Spleen (tissue), 7 donors: ENCODE results near the gene MTG1.

Experiments used
- CTCF ChIP-seq, 11 experiments: fragments of 200-600 bp in 7 of 11; fragments of 450-650 bp in 4 of 11; sonication (generic) in 4 of 11; IDR thresholded peaks in 8 of 11; conservative IDR thresholded peaks in 3 of 11; 1 replicate in 7 of 11; 2 replicates in 4 of 11; pipeline versions ENCODE4 v1.4.0 to v1.8.0; 2016 to 2021; ENCODE audit warnings: antibody characterized with exemption in 11 of 11, inconsistent platforms in 4 of 11, mild to moderate bottlenecking in 1 of 11
- POLR2A ChIP-seq, 3 donors: fragments of 450-650 bp; IDR thresholded peaks; one replicate each; pipeline ENCODE4 v1.5.1; 2017; ENCODE audit warnings: antibody characterized with exemption in 3 of 3, mild to moderate bottlenecking in 1 of 3
- POLR2AphosphoS5 ChIP-seq, 3 donors: sonication (generic); formaldehyde crosslinking; IDR thresholded peaks; one replicate each; pipeline ENCODE4 v1.5.1; 2017; ENCODE audit warnings: antibody characterized with exemption in 3 of 3
- donor health status: DM: no; HTN: no; CAD: no; lungs with moderate emphysema.
- donor health status: DM: no; HTN: no; CAD: no.
- donor health status: DM: no; HTN: no; CAD: no.

- TF ChIP-seq CTCF (IDR thresholded peaks at IDR 0.05 in 8 of 11, conservative IDR thresholded peaks at IDR 0.05 in 3 of 11) = no peak
- TF ChIP-seq POLR2AphosphoS5 (IDR thresholded peaks at IDR 0.05) = no peak
- TF ChIP-seq POLR2A (IDR thresholded peaks at IDR 0.05) = no peak
These were observed 39.9 kb upstream of the MTG1 start for GRCh38 chr10:133353988-133354605.
